NCI-H1436 (cell line): ENCODE data around the gene UBASH3B.

Experiments used
- DNase-seq: peaks from one replicate; lab custom pipeline; 2025; lab: John Stamatoyannopoulos, UW

UBASH3B gene

GRCh38 chr11:122678406-122678805, 22.9 kb downstream of the UBASH3B start:
- no peak for DNase-seq

- no peak for DNase-seq
These were observed 23.9 kb downstream of the UBASH3B start for GRCh38 chr11:122679466-122679865.

DNA sequence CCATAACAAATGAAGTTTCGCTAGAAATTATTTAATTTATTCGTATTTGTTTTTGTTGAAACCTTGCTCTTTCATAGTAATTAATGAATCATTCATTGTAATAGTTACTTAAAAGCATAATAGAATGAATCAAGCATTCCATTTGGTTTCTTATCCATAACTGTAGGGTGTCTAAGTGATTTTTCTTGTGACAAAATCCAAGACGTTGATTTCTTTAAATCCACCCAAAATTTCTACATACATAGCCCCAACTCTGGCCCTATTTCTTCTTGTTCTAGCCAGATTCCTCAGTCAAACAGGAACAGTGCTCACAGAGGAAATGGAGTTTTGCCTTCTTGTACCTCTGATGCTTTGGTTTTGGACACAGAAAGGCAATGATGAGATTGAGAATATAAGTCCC, 25.5 kb downstream of the UBASH3B start:
- DNase-seq = no peak

DNA sequence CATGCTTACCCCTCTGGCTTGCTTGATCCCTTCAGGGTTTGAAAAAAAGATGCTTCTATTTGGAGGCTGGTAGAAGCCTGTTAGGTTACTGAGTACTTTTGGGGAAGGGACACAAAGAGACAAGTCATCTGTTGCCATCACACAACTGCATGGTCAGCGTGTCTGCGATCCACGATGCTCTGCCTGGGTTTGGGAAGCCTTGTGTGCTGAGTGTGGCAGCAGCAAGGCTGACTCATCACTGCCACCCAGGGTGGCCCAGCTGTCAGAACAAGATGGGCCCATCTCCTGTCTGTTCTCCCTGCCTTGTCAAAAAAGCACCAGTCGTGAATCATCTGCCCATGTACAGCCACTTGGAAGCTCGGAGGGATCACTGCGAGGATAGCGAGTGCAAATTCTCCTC, 26.2 kb downstream of the UBASH3B start:
- no peak for DNase-seq

DNA sequence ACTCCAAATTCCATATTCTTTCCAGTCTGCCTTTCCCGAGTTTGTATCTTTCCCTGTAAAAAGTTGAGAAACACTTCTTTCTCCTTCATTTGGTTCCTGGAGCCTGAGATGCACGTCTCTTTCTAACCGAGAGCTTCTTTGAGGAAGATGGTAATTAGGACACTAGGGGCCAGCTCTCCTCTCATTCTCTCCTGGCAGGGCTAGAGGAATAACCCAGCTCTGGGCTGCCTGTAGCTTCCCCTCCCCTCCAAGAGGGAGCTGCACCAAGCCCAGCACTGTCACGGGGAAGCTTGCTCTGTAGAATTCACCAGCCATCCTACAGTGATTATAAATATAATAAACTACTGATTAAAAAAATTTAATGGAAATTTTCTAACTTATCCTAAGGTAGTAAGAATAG, 26.9 kb downstream of the UBASH3B start:
- no peak for DNase-seq

DNA sequence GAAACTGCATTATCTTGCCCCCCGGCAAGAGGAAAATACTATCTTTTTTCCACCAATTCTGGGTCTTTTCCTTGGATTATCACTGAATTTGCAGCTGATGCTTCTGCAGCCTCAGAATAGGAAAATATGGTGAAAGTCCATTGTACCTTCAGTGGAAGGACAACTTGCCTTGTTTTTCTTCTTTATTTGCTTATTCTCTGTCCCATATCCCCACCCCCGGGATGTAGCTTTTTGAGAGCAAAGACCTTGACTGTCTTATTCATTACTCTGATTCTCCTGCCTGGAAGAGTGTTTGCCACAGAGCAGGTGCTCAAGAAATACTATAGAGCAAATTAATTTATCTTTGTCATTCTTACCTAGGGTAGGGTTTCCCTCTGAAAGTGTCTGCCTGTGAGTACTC, 29.5 kb downstream of the UBASH3B start:
- DNase-seq = no peak

GRCh38 chr11:122686111-122686510, 30.6 kb downstream of the UBASH3B start:
- DNase-seq = no peak

DNA sequence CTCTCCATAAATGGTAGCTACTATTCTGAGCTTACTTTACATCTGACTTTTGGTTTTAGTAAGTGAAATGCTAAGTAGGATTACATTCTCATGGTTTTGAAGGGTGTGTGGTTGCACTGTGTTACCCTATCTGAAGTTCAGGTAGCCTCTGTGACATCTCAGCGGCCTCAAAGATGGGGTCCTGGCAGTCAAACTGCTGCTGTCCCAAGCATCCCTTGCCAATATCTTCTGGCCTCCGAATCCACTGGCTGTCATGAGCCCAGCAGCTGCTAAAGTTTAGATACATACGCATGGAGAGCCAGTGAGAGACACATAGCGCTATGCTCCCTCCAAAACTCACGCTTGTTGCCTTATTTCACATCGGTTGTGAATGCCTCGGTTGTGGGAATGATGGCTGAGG, 34.9 kb downstream of the UBASH3B start:
- no peak for DNase-seq

DNA sequence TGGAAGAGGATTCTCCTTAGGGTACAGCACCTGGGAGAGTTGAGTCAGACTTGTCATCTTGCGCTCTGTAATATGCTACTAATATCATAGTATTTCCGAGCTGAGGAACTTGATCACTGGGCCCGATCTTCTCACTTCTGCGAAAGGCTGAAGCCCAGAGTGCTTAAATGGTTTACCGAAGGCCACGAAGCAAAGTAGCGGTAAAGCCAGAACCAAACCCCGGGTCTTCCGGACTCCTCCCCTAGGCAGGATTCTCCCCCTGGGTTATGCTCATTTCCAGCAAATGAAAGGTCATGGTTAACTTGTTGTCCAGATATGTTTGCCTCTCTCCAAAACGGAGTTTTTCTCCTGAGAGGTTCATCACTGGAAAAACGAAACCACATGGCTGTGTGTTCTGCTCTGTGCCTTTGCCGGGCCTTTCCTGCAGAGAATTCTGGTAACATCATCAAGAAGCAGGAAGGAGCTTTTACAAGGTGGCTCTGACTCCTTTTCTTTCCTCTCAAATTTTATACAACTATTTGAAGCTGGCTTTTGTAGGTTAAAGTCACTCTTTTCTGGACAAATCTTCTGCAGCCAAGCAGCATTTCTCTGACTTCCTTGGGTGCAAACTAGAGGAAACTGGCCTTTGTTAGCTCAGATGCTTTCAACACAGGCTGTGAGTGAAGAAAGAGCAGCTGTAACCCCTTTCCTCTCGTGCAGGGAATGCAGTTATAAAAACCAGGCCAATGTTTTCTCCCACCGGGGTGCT, 35.5 kb downstream of the UBASH3B start:
- no peak for DNase-seq

DNA sequence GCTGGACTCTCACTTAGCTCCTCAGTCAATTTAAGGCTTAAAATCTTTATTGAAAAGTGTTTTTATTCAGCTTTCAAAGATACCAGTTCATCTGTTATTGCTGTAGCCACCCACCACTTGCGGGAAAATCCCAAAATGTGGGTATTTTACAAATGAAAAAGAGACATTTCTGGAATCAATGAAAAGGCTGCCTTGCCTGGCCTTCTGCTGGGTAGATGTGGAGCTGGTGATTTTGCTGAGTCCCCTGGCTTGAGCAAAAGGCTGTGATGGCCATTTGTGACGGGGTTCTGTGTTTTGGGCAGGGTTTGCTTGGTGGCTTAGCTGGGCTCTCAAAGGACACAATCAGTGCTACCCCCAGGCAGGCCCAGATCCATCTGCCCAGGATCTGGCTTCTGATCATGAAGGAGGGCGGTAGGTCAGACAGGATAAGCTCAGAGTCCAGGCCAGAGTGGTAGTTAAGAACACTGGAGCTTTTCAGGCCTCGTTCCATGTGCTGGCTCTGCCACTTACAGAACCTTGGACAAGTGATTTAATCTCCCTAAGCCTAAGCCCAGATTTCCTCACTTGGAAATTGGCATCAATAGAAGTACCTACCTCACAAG, 36.1 kb downstream of the UBASH3B start:
- no peak for DNase-seq

DNA sequence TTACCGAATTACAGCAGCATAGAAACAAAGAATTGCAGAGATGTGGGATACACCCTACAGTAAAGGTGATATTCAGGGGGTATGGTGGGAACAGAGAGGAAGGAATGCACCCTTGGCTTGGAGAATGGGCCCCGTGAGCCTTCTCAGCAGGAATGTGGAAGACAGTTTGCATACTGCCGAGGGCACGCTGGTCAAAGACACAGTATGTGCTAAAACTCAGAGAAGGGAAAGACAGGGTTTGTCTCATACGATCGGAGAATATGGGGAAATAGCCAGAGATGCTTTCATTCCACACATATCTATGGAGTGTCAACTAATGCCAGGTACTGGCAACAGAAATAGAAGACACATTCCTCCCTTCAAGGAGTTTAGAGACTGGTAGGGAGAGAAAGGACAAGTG, 36.9 kb downstream of the UBASH3B start:
- DNase-seq = no peak

DNA sequence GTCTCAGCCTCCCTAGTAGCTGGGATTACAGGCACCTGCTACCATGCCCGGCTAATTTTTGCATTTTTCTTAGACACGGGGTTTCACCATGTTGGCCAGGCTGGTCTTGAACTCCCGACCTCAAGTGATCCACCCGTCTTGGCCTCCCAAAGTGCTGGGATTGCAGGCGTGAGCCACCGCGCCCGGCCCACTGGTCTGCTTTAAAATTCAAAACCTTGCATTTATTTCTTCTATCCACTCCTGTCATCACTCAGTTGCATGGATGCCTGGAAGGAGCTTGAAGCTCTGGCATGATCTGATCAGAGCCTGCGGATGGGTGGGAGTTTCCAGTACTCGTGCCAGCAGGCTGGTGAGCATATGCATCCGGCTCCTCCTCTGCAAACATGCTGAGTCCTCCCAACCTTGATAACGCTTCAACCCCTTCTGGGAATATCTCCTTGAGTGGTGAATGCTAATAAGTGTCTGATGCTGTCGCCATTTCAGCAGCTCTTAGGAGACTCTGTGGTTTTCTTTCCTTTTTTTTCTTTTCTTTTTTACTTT, 39.6 kb downstream of the UBASH3B start:
- DNase-seq = no peak

- no peak for DNase-seq
These were observed 41.1 kb downstream of the UBASH3B start for GRCh38 chr11:122696662-122697061.

DNA sequence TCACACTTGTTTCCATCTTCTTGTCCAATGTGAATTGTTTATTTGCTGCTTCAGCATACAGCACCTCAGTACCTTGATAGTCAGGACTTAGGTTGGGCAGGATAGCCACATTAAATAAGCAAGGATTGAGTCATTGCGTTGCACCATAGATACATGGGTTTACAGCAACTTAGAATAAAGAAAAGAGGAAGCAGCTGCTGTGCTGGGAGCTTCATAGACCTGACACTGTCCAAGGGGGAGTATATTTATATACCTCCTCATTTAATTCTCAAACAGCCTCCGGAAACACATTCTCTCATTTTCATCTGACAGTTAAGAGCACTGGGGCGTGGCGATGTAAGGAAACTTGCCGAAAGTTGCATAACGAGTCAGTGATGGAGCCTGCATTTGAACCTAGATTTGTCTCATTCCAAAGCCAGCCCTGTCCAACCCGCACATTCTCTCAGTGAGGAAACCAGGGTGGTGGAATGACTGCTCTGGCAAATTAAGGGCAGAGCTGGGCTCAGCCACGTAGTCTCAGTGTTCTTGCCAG, 42.2 kb downstream of the UBASH3B start:
- no peak for DNase-seq

GRCh38 chr11:122698392-122698791, 42.9 kb downstream of the UBASH3B start:
- no peak for DNase-seq

GRCh38 chr11:122700666-122701065, 45.1 kb downstream of the UBASH3B start:
- DNase-seq = no peak

- DNase-seq = no peak
These were observed 45.6 kb downstream of the UBASH3B start for GRCh38 chr11:122701143-122701542.

- DNase-seq = no peak
These were observed 48.2 kb downstream of the UBASH3B start for GRCh38 chr11:122703541-122704272.

GRCh38 chr11:122705396-122705795, 49.9 kb downstream of the UBASH3B start:
- no peak for DNase-seq

GRCh38 chr11:122706291-122707088, 51.0 kb downstream of the UBASH3B start:
- no peak for DNase-seq

DNA sequence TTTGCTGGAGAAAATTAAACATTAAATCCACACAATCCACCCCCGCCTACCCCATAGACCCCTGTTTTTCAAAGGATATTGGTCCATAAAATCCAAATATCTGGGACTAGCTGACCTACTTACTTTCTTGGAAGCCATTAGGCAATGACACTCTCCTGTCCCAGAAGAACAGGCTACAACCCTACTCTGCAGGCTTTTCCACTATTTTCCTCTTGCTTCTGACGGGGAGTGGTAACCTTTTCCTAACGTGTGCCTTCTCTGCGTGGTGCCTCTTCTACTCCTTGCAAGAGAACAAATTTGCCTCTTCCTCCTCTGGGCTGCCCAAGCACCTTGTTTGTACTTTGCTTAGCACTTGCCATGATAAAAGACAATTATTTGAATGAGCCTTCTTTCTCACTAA, 51.6 kb downstream of the UBASH3B start:
- DNase-seq = no peak

DNA sequence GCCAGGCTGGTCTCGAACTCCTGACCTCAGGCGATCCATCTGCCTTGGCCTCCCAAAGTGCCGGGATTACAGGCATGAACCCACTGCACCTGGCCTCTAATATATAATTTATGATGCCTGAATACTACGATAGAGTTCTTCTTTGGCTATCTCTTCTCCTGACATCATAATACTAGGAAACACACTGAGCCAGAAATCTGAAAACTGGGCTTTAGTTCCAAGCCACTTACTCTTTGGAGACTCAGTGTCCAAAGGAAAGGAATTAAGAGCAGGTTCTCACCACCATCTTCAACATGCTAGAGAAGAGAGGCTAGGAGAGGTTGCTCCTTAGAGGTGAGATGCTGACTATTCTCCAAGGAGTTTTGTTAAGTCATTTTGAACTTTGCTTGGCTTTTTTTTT, 52.4 kb downstream of the UBASH3B start:
- no peak for DNase-seq
